Activated CD4-positive, CD25-positive, alpha-beta regulatory T cell treated with anti-CD3 and anti-CD28 coated beads, Interleukin-2, amount 50 U/mL, for 72 hours (primary cell): ENCODE data around the gene EPSTI1.
A peak's percentile ranks its signal among the peaks of the same experiment; 100 is the strongest.
"Not testable (repeated sequence)": the region's sequence is repeated elsewhere in the genome, so short reads cannot be mapped to it uniquely, and the experiment has no call there.

Source experiments
- DNase-seq: peaks from one replicate; pipeline ENCODE4 v3.0.0; 2021

Gene EPSTI1

GRCh38 chr13:43003729-43004128 is 11.7 kb upstream of the EPSTI1 start:
- DNase-seq, result no peak

GRCh38 chr13:43003010-43003409 is 11.0 kb upstream of the EPSTI1 start:
- DNase-seq, result no peak

GRCh38 chr13:43002021-43002420 is 10.0 kb upstream of the EPSTI1 start:
- no peak for DNase-seq

GRCh38 chr13:43000676-43001075 is 8.6 kb upstream of the EPSTI1 start:
- no peak for DNase-seq

- DNase-seq, result no peak
These were observed 7.5 kb upstream of the EPSTI1 start for GRCh38 chr13:42999491-42999890.

- DNase-seq, result no peak
These were observed 5.3 kb upstream of the EPSTI1 start for GRCh38 chr13:42997381-42997780.

GRCh38 chr13:42996584-42996983 is 4.5 kb upstream of the EPSTI1 start:
- no peak for DNase-seq

- no peak for DNase-seq
These were observed 2.8 kb upstream of the EPSTI1 start for GRCh38 chr13:42994878-42995277.

GRCh38 chr13:42992764-42993122 is 702 bp upstream of the EPSTI1 start:
- DNase-seq, result no peak

GRCh38 chr13:42991233-42991897 is 676 bp downstream of the EPSTI1 start:
- not testable (repeated sequence) for DNase-seq

GRCh38 chr13:42990291-42991232 is 1.5 kb downstream of the EPSTI1 start:
- DNase-seq, result no peak

GRCh38 chr13:42986176-42986574 is 5.9 kb downstream of the EPSTI1 start:
- no peak for DNase-seq

GRCh38 chr13:42985312-42986175 is 6.5 kb downstream of the EPSTI1 start:
- no peak for DNase-seq

- DNase-seq, result no peak
These were observed 7.3 kb downstream of the EPSTI1 start for GRCh38 chr13:42984691-42985090.

GRCh38 chr13:42984026-42984425 is 8.0 kb downstream of the EPSTI1 start:
- DNase-seq, result no peak

- DNase-seq, result no peak
These were observed 10.2 kb downstream of the EPSTI1 start for GRCh38 chr13:42981853-42982252.

GRCh38 chr13:42981317-42981716 is 10.7 kb downstream of the EPSTI1 start:
- no peak for DNase-seq

- no peak for DNase-seq
These were observed 14.8 kb downstream of the EPSTI1 start for GRCh38 chr13:42977219-42977659.

GRCh38 chr13:42976066-42976465 is 16.0 kb downstream of the EPSTI1 start:
- DNase-seq, result no peak

GRCh38 chr13:42973581-42973980 is 18.5 kb downstream of the EPSTI1 start:
- DNase-seq, result no peak

GRCh38 chr13:42971691-42972347 is 20.2 kb downstream of the EPSTI1 start:
- DNase-seq, result no peak

- DNase-seq, result peak; percentile 33
These were observed 21.0 kb downstream of the EPSTI1 start for GRCh38 chr13:42970824-42971690.
